GM18861 (cell line): ENCODE measurements around the gene SELPLG.

Experiments used
- ATAC-seq: cut with Tn5 transposase; IDR thresholded peaks from one replicate; pipeline ENCODE4 v1.9.1; 2021; ENCODE audit not compliant: unreplicated experiment

SELPLG gene

DNA sequence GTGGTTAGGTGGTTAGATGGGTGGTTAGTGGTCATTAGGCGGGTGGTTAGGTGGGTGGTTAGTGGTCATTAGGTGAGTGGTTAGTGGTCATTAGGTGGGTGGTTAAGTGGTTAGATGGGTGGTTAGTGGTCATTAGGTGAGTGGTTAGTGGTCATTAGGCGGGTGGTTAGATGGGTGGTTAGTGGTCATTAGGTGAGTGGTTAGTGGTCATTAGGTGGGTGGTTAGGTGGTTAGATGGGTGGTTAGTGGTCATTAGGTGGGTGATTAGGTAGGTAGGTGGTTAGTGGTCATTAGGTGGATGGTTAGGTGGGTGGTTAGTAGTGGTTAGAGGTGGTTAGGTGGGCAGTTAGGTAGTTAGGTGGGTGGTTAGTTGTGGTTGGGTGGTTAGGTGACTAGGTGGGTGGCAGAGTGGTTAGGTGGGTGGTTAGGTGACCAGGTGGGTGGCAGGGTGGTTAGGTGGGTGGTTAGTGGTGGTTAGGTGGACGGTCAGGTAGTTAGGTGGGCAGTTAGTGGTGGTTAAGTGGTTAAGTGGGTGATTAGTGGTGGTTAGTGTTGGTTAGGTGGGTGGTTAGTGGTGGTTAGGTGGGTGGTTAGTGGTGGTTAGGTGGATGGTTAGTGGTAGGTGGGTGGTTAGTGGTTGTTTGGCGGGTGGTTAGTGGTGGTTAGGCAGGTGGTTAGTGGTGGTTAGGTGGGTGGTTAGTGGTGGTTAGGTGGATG, 27.8 kb downstream of the SELPLG start:
- ATAC-seq: no peak

- ATAC-seq: no peak
These were observed 28.5 kb downstream of the SELPLG start for GRCh38 chr12:108605000-108605689.

DNA sequence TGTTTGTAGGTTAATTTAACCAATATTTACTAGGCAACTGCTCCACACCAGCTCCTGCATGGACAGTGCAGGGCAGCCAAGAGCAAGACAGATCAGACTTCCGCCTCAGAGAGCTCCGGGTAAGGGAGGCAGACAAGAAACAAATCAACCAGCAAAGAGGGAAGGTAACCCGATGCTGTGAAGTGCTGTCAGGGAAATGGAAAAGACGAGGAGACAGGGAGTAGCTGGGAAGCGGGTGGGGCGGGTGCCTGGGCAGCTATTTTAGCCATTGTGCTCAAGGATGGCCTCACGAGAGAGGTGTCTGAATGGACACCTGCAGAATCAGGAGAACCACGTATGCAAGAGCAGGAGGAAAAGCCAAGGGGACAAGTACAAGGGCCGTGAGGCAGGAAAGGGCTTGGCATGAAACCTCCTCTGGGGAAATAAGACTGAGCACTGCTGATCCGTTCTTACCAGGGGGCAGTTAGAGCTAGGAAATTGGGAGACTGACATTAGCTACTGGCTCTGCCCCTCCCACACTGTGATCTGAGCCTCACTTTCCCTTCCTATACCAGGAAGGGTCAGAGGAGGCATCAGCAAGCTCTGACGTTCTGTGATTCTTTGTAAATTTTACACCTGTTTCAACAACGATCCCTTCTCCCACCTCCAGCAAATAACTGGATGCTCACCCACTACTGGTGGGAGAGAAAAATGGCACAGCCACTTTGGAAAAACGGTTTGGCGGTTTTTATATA, 29.3 kb downstream of the SELPLG start:
- no peak for ATAC-seq

DNA sequence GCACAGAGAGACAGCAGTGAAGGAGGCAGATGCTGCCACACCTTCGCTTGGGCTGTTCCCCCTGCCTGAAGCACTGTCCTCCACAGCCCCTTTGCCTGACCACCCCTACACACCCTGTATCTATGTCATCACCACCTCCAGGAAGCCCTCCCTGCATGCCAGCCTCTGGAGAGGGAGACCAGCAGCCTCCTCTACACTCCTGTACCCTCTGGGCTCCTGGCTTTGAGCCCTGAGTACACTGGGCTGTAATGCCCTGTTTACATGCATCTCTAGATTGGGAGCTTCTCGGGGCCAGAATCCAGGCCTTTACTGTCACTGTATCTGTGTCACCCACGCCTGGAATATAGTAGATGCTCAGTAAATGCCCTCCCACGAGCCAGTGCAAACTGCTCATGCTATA, 30.0 kb downstream of the SELPLG start:
- ATAC-seq: no peak

- no peak for ATAC-seq
These were observed 30.6 kb downstream of the SELPLG start for GRCh38 chr12:108602976-108603704.

DNA sequence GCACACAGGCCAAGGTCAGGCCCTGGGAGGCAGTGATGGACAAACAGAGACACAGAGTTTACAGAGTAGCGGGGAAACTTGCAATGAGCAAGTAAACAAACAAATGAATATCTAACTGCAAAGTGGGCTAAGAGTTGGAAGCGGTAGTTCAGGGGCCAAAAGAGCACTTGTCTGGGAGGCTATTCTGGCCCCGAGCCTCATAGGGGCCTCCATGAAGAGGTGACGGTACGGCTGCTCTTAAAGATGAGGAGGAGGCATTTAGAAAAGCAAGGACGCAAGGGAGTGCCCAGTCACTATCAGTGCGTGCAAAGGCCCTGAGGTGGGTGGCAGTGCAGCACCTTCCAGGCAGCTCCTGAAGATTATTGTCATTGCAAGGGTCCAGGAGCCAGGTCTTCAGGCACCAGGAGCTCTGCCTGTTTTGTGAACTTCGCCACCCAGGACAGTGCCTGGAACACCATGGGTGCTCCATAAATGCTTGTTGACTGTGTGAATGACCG, 31.4 kb downstream of the SELPLG start:
- no peak for ATAC-seq

- ATAC-seq: no peak
These were observed 33.0 kb downstream of the SELPLG start for GRCh38 chr12:108600702-108601007.

DNA sequence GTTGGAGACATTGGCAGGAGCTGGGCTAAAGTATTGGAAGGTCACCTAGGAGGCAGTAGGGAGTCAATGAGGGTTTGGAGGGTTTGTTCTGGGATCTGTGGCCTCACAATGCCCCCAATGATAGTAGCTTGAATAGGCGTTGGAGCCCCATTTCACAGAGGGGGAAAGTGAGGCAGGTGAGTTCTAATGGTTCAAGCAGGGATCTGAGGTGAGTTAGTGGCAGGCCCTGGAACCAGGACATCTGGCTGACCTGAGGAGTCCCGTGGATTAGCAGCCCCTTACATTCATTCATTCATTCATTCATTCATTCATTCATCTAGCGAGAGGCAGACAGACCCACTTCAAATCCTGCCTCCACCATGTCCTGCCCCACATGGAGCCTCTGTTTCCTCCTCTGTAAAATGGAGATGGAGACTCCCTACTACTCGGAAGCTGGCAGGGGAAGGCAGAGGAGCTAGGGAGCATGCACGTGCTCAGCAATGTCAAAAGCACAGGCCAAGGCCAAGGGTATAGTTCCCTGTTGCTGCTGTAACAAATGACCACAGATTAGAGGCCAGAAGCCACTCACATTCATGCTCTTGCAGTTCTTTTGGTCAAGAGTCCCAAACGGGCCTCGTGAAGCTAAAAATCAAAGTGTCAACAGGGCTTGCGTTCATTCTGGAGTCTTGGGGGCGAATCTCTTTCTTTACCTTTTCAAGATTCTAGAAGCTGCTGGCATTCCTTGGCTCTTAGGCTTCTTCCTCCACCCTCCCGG, 33.6 kb downstream of the SELPLG start:
- ATAC-seq: no peak

GRCh38 chr12:108599541-108599940, 34.2 kb downstream of the SELPLG start:
- ATAC-seq: no peak

DNA sequence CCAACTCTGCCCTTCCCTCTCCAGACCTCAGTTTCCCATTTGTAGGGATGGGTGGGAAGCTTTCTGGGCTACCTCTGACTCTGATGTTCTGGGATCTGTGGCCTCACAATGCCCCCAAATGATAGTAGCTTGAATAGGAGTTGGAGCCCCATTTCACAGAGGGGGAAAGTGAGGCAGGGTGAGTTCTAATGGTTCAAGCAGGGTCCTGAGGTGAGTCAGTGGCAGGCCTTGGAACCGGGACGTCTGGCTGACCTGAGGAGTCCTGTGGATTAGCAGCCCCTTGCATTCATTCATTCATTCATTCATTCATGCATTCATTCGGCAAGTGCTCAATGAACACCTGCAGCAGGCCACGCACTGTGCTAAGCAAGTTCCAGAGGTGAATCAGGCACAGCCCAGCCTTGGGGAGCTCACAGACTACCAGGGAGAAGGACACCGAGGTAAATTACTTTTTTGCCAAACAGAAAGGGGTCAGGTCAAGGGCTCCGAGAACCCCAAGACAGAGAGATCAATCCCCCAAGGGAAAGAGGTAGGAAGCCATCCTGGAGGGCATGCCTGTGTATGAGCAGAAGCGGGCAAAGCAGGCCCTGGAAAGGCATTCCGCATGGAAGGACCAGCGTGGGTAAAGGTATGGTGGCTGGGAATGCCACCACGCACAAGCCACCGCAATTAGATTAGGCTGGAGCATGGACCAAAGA, 35.0 kb downstream of the SELPLG start:
- ATAC-seq: no peak

- ATAC-seq: no peak
These were observed 35.9 kb downstream of the SELPLG start, which contains the start of gene TMEM119 for GRCh38 chr12:108597559-108598471. Gene TMEM119 (minus strand): TSS chr12:108598084. CDS start chr12:108592383, 5,701 bp downstream.

DNA sequence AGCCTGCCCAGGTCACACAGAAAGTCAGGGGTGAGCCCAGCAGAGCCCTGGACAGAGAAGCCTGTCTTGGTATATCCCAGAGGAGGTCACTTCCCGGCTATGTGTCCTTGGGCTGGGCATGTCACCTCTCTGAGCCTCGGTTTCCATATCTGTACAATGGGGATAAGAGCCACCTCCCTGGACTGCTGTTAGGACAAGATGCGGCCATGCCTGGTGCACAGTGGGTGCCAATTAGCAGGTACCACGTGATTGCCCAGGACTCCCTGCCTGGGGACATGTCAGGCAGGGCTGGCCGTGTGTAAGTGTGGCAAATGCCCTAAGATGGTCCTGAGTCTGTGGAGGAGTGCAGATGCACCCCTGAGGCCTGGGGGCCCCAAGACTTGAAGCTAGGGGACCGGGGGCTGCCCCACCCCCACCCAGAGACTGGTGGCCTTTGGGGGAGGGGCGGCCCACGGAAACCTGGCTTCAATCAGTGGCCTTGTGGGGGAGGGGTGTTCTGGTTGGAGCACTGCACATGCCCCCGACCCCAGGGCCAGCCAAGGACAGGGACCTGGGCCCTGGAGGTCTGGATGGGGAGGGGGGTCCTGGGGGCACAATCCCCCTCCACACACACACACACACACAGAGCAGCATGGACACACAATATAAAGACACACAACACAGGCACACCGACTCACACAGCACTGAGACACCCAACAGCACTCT, 36.7 kb downstream of the SELPLG start:
- ATAC-seq: no peak

GRCh38 chr12:108595711-108596647, 37.7 kb downstream of the SELPLG start:
- ATAC-seq: no peak

DNA sequence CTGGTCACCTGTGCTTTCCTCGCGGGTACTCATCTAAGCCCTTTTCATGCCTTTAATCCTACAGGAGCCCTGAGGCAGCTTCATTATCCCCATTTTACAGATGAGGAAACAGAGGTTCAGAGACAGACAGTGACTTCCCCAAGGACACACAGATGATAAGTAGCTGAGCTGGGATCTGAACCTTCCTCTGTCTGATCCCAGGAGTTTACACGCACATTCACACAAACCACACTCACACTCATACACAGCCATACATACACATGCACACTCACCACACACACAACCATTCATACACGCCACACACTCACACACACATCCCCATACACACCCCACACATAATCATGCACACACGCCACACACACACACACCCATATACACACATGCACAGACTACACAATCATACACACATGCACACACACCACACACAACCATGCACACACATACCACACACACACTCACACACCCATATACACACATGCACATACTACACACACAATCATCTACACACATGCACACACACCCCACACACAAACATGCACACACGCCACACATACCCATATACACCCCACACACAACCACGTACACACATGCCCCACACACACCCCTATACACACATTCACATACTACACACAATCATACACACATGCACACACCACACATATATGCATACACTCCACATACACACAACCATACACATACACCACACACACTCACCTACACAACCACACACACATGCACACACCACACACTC, 38.6 kb downstream of the SELPLG start:
- ATAC-seq: no peak

DNA sequence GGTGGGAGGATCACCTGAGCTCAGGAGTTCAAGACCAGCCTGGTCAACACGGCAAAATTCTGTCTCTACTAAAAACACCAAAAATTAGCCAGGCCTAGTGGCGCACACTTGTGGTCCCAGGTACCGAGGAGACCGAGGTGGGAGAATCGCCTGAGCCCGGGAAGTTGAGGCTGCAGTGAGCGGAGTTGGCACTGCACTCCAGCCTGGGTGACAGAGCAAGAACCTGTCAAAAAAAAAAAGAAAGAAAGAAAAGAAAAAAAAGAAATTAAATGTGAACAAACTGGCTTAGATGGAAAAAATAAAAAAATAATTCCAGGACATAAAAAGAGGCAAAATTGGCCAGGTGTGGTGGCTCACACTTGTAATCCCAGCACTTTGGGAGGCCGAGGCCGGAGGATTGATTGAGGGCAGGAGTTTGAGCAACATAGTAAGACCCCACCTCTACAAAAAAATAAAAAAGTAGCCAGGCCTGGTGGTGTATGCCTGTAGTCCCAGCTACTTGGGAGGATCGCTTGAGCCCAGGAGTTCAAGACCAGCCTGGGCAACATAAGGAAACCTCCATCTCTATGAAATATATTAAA, 39.3 kb downstream of the SELPLG start:
- ATAC-seq: no peak
